Tibial nerve (tissue), 4 donors: ENCODE results near the gene CD68. TPM values are rescaled to one million over a fixed set of nuclear protein-coding genes. Genes with fewer than 3 reads are reported as not detected.

Experiments used
- DNase-seq, 2 donors: peaks; one replicate each; pipeline ENCODE4 v3.0.0-alpha.2; 2019; ENCODE audit warnings: low spot score in 2 of 2
- H3K27ac ChIP-seq, 4 donors: fragments of 200-600 bp; sonication (generic) in 3 of 4; one replicate each; pipeline ENCODE4 v1.5.1; 2017 to 2019; ENCODE audit warnings: mild to moderate bottlenecking in 1 of 4
- H3K27me3 ChIP-seq, 2 donors: fragments of 200-600 bp; sonication (generic) in 1 of 2; one replicate each; pipeline versions ENCODE4 v1.5.1 to v1.6.0; 2017 to 2019
- H3K36me3 ChIP-seq, 3 donors: fragments of 200-600 bp; sonication (generic); one replicate each; pipeline ENCODE4 v1.5.1; 2018 to 2019
- H3K4me1 ChIP-seq, 4 donors: fragments of 200-600 bp; sonication (generic) in 3 of 4; one replicate each; pipeline ENCODE4 v1.5.1; 2017 to 2019
- H3K4me3 ChIP-seq, 4 donors: fragments of 200-600 bp; sonication (generic) in 3 of 4; one replicate each; pipeline ENCODE4 v1.5.1; 2017 to 2019; ENCODE audit warnings: mild to moderate bottlenecking in 1 of 4, moderate library complexity in 1 of 4
- H3K9me3 ChIP-seq, 4 donors: fragments of 200-600 bp; sonication (generic) in 3 of 4; one replicate each; pipeline ENCODE4 v1.5.1; 2017 to 2019
- EP300 ChIP-seq, 2 donors: sonication (generic); formaldehyde crosslinking; IDR thresholded peaks; one replicate each; pipeline ENCODE4 v1.6.1; 2017; ENCODE audit warnings: antibody characterized with exemption in 2 of 2, mild to moderate bottlenecking in 1 of 2
- POLR2A ChIP-seq, 2 donors: fragments of 450-650 bp; IDR thresholded peaks; one replicate each; pipeline ENCODE4 v1.6.1; 2017; ENCODE audit warnings: antibody characterized with exemption in 2 of 2, mild to moderate bottlenecking in 2 of 2, moderate library complexity in 2 of 2
- WGBS, 2 donors: methylation state at CpG; one replicate each; pipeline ENCODE4 v1.1.5; 2018; 5-methylcytosine and 5-hydroxymethylcytosine counted together
- total RNA-seq, 4 donors: library from RNA; depleted of rRNA; stranded (reverse); fragments of >200 nt; gene quantifications; one replicate each; pipeline ENCODE4 v1.1.0, GENCODE V29; 2016
- TF ChIP-seq, protein P1 (sequence below), 5 experiments: fragments of 200-600 bp in 3 of 5; fragments of 450-650 bp in 2 of 5; sonication (generic) in 3 of 5; IDR thresholded peaks; one replicate each; pipeline ENCODE4 v1.5.1; 2016 to 2019; ENCODE audit warnings: antibody characterized with exemption in 5 of 5, mild to moderate bottlenecking in 3 of 5, moderate library complexity in 2 of 5

Gene CD68
- total RNA-seq, 4 donors from 2014 or later, result 19.3 to 65.7 (median 34.2) TPM

DNA sequence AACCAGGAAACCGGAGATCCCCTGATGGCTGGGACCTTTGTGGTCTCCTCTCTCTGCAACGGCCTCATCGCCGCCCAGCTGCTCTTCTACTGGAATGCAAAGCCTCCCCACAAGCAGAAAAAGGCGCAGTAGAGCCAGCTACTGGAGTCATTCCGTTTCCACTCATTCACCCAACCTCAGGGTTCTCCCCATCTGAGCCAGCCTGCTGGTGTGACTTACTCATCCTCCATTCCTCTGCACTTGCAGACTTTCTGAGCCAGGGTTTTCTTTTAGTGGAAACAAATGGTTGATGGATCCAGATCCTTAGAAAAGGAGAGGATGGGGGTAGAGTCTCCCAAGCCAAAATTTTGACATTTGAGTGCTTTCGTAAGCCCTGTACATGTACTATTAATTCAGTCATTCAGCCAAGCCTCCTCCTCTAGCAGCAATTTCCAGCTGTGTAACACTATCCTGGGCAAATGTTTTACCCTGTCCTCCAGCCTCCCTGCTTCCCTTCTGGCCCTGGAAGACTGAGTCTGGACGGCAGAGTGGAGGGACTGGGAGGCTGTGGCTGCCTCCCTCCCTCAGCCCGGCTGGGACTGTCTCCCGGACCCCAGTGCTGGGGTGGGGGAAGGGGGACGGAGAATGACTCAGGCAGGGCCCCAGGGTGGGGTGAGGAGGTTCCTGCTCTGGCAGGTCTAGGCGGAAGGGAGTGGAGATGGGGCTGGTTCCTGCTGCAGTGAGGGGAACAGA is 8.1 kb downstream of the CD68 start:
- 46 to 59% methylated on average over 12 of the region's 12 CpGs for WGBS, 2 donors
- H3K27ac ChIP-seq, result peak overlapping the region in 2 of 4 donors; percentile 77 to 86
- H3K36me3 ChIP-seq, result peaks cover 0 to 39% (median 6%) of the 10 kb centered on the region in 3 donors
- peaks cover 0 to 55% (median 17%) of the 10 kb centered on the region in 4 donors for H3K4me1 ChIP-seq
- H3K4me3 ChIP-seq, result no peak overlapping the region
- TF ChIP-seq POLR2A (IDR thresholded peaks at IDR 0.05) (no peak), EP300 (IDR thresholded peaks at IDR 0.05) (no peak)
- TF ChIP-seq, protein P1, sequence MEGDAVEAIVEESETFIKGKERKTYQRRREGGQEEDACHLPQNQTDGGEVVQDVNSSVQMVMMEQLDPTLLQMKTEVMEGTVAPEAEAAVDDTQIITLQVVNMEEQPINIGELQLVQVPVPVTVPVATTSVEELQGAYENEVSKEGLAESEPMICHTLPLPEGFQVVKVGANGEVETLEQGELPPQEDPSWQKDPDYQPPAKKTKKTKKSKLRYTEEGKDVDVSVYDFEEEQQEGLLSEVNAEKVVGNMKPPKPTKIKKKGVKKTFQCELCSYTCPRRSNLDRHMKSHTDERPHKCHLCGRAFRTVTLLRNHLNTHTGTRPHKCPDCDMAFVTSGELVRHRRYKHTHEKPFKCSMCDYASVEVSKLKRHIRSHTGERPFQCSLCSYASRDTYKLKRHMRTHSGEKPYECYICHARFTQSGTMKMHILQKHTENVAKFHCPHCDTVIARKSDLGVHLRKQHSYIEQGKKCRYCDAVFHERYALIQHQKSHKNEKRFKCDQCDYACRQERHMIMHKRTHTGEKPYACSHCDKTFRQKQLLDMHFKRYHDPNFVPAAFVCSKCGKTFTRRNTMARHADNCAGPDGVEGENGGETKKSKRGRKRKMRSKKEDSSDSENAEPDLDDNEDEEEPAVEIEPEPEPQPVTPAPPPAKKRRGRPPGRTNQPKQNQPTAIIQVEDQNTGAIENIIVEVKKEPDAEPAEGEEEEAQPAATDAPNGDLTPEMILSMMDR (IDR thresholded peaks at IDR 0.05), result no peak
- H3K9me3 ChIP-seq, result no peaks in the 10 kb centered on the region
- DNase-seq, result no peak
- no peaks in the 10 kb centered on the region for H3K27me3 ChIP-seq

DNA sequence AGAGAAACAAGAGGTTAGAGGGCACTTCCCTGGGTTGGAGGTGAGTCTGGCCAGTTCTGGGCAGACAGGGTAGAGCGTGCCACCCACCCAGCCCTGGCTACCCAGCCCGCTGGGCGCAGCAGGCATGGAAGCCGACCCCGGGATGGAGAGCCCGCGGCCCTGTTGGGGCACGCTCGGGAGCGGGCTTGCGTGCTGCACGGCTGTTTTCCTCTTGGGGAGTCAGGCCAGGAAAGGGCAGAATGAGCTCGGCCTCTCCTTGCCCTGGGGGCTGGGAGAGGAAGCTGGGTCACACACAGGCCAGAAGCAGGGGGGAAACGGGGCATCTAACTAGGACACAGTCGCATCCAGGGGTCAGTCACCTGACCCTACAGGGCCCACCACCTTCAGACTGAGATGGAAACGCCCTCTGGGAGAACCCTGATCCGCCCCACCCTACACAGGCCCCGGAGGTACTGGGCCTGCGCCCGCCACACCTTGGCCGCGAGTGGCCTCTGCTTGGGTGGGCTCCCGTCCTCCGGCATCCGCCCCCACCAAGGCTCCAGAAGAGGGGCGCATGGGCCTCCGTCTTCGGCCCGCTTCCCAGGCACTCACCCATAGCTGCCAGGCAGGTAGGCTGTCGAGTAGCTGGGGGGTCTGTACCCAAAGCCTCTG is 9.2 kb downstream of the CD68 start:
- peak overlapping the region; percentile 62 to 86 (median 70) for H3K27ac ChIP-seq
- WGBS, 2 donors, result 35 to 44% methylated on average over 14 to 30 of the region's 30 CpGs
- no peaks in the 10 kb centered on the region for H3K27me3 ChIP-seq
- H3K4me1 ChIP-seq, result peaks cover 0 to 47% (median 10%) of the 10 kb centered on the region in 4 donors
- TF ChIP-seq, protein P1 (IDR thresholded peaks at IDR 0.05), result no peak
- no peak for TF ChIP-seq POLR2A (IDR thresholded peaks at IDR 0.05)
- TF ChIP-seq EP300 (IDR thresholded peaks at IDR 0.05), result no peak
- DNase-seq, result no peak
- H3K9me3 ChIP-seq, result no peaks in the 10 kb centered on the region
- H3K4me3 ChIP-seq, result peak overlapping the region; percentile 35 to 71 (median 48)
- H3K36me3 ChIP-seq, result peaks cover 2 to 50% (median 17%) of the 10 kb centered on the region in 3 donors

DNA sequence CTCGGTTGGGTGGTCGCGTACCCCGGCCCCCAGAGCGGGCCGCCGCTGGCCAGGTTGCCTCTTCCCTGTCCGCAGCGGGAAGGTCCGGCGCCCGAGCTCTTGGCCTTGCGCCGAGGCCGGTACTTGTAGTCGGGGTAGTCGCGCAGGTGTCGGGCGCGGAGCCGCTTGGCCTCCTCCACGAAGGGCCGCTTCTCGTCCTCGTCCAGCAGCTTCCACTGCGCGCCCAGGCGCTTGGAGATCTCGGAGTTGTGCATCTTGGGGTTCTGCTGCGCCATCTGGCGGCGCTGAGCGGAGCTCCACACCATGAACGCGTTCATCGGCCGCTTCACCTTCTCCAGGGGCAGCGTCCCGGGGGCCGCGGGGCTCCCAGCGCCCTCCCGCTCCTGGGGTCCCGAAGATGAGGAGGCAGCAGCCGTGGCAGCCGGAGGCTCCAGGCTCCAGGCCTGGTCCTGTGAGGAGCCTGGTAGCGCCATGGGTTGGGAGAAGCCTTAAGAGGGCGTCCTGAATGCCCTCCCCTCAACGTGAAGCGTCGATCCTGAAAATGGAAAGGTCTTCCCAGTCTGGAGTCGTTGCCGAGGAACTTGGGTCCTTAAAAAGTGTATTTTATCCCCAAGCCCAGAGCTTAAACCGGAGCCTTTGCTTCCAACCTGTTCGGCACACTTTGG is 9.9 kb downstream of the CD68 start:
- TF ChIP-seq POLR2A (IDR thresholded peaks at IDR 0.05) (peak in 1 of 2 donors; percentile 28), EP300 (IDR thresholded peaks at IDR 0.05) (peak in 1 of 2 donors; percentile 59)
- TF ChIP-seq, protein P1 (IDR thresholded peaks at IDR 0.05), result peak; percentile 89 to 96 (median 91)
- H3K4me3 ChIP-seq, result peak overlapping the region; percentile 35 to 71 (median 48)
- WGBS, 2 donors, result 2 to 23% methylated on average over 10 to 16 of the region's 56 CpGs
- no peaks in the 10 kb centered on the region for H3K9me3 ChIP-seq
- peaks cover 0 to 45% (median 7%) of the 10 kb centered on the region in 4 donors for H3K4me1 ChIP-seq
- H3K27ac ChIP-seq, result peak overlapping the region; percentile 62 to 86 (median 70)
- no peaks in the 10 kb centered on the region for H3K27me3 ChIP-seq
- peaks cover 2 to 56% (median 24%) of the 10 kb centered on the region in 3 donors for H3K36me3 ChIP-seq
- DNase-seq, result peak; percentile 83 to 87

DNA sequence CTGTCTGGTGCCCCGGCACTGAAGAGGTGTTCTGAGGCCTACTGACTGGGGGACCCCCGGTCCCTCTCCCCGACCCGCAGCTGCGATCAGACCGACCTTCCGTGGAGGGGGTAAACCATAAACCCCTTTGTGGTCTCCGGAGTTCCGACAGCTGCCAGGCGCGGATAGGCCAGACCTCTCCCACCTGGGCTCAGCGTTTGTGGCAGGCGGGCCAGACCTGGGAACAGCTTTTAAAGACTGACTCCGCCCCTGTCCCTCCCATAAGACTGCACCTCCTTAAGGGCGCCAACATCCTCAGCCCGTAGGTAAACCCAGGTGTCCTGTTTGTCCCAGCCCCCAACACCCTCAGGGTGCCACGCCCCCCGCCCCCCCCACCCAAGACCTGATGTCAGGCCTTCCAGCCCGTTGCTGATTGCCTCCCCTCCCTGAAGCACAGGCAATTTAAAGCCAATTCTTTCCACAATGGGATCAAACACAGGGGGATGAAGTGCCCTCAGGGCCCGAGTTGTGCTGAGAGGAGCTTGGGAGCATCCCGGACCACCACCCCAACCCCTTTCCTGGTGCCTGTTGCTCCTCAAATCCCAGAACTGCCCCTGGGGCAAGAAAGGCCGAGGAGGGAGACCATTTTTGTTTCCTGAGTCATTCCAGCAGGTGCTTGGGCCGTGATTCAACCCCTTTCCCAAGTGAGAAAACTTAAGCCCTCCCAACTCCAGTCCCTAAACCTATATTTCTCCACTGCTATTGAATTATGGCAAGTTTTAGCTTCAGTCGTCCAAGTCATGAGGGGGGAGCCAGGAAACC is 10.7 kb downstream of the CD68 start, which contains the start of gene SOX15:
Gene SOX15 (minus strand): TSS at position 204 of the 801 bp plus-strand sequence. CDS start 418 bp downstream, outside the sequence.
- H3K4me1 ChIP-seq, result peaks cover 0 to 38% (median 2%) of the 10 kb centered on the region in 4 donors
- no peaks in the 10 kb centered on the region for H3K27me3 ChIP-seq
- H3K4me3 ChIP-seq, result peak within 1 kb of the TSS; percentile 35 to 71 (median 48)
- H3K9me3 ChIP-seq, result no peaks in the 10 kb centered on the region
- WGBS, 2 donors, result 58 to 63% methylated on average over 12 to 19 of the region's 24 CpGs
- H3K27ac ChIP-seq, result peak within 1 kb of the TSS; percentile 62 to 86 (median 70)
- H3K36me3 ChIP-seq, result peaks cover 3 to 64% (median 26%) of the 10 kb centered on the region in 3 donors
- no peak for DNase-seq
- TF ChIP-seq POLR2A (IDR thresholded peaks at IDR 0.05), result no peak

DNA sequence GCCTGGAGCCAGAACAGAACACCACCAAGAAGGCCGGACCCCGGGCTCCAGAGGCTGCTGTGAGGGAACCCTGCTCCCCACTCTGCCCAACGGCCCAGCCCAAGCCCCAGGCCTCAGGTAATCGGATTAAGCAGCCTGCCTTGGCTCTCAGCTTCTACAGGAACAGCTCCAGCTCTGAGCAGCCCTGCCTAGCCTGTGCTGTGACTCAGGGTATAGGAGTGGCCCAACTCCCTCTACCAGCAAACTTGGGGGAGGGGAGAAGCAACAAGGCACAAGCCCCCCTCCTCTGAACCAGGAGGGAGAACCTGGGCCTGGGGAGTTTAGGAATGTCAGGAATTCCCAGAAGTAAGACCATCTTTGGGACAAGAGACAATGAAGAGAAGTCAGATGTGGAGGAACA is 11.3 kb downstream of the CD68 start:
- TF ChIP-seq, protein P1 (IDR thresholded peaks at IDR 0.05), result no peak
- TF ChIP-seq EP300 (IDR thresholded peaks at IDR 0.05) (no peak), POLR2A (IDR thresholded peaks at IDR 0.05) (no peak)
- Histone ChIP-seq H3K36me3 (peaks cover 8 to 70% (median 29%) of the 10 kb centered on the region in 3 donors), H3K9me3 (no peaks in the 10 kb centered on the region), H3K27me3 (no peaks in the 10 kb centered on the region), H3K27ac (no peak overlapping the region), H3K4me3 (no peak overlapping the region), H3K4me1 (peaks cover 0 to 31% (median 2%) of the 10 kb centered on the region in 4 donors)
- 73 to 84% methylated on average over 3 to 4 of the region's 4 CpGs for WGBS, 2 donors
- DNase-seq, result no peak
